Vagina (tissue), 2 donors: ENCODE results near the gene SMCR8.

Experiments used
- POLR2A ChIP-seq, 2 donors: fragments of 450-650 bp; IDR thresholded peaks; one replicate each; pipeline ENCODE4 v1.6.1; 2017; ENCODE audit warnings: antibody characterized with exemption in 2 of 2, mild to moderate bottlenecking in 2 of 2, moderate library complexity in 2 of 2
- TF ChIP-seq, protein P1 (sequence below), 3 experiments: fragments of 450-650 bp in 2 of 3; fragments of 200-600 bp in 1 of 3; sonication (generic) in 1 of 3; IDR thresholded peaks; one replicate each; pipeline ENCODE4 v1.5.1; 2017 to 2019; ENCODE audit warnings: antibody characterized with exemption in 3 of 3, mild to moderate bottlenecking in 2 of 3, moderate library complexity in 2 of 3

DNA sequence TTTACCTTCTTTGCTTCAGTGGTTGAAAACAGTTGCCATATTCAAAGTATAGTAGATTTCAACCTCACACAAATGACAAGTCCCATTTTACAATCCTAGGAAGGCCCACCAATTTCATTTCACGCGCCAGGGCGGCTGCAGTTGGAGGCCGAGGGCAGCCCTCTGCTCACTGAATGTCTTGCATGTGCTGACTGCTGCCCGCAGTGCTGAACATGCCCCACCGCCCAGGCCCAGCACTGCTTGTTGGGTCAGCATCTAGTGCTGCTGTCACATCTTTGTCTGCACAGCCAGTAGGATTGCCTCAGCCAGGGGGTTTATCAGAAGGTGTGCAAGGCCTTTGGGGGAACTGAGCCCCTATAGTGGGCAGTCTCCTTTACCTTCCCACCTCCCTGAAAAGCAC, 11.5 kb downstream of the SMCR8 start:
- TF ChIP-seq POLR2A (IDR thresholded peaks at IDR 0.05), result no peak
- TF ChIP-seq, protein P1, sequence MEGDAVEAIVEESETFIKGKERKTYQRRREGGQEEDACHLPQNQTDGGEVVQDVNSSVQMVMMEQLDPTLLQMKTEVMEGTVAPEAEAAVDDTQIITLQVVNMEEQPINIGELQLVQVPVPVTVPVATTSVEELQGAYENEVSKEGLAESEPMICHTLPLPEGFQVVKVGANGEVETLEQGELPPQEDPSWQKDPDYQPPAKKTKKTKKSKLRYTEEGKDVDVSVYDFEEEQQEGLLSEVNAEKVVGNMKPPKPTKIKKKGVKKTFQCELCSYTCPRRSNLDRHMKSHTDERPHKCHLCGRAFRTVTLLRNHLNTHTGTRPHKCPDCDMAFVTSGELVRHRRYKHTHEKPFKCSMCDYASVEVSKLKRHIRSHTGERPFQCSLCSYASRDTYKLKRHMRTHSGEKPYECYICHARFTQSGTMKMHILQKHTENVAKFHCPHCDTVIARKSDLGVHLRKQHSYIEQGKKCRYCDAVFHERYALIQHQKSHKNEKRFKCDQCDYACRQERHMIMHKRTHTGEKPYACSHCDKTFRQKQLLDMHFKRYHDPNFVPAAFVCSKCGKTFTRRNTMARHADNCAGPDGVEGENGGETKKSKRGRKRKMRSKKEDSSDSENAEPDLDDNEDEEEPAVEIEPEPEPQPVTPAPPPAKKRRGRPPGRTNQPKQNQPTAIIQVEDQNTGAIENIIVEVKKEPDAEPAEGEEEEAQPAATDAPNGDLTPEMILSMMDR (IDR thresholded peaks at IDR 0.05), result no peak
